Left renal cortex interstitium (tissue), 4 donors: ENCODE data around the gene SASH1. TPM values are rescaled to one million over a fixed set of nuclear protein-coding genes. Genes with fewer than 3 reads are reported as not detected.
"Not testable (repeated sequence)": the region's sequence is repeated elsewhere in the genome, so short reads cannot be mapped to it uniquely, and the experiment has no call there.

Experiments
- DNase-seq, 4 donors: peaks; one replicate each; pipeline ENCODE4 v3.0.0-alpha.2; 2013; ENCODE audit warnings: low read depth in 4 of 4, low spot score in 2 of 4, missing footprints in 1 of 4
- polyA plus RNA-seq, 4 donors: library from polyadenylated mRNA; unstranded; fragments of 120-200 nt; gene quantifications; one replicate each; pipeline ENCODE4 v1.2.1, GENCODE V29; 2013; ENCODE audit not compliant: insufficient read length in 4 of 4

The SASH1 gene
- polyA plus RNA-seq, 4 donors, result 26.8 to 31.7 (median 28.3) TPM

GRCh38 chr6:148328876-148329555 is 13.6 kb upstream of the SASH1 start:
- no peak for DNase-seq

- DNase-seq, result no peak
These were observed 12.8 kb upstream of the SASH1 start for GRCh38 chr6:148329596-148330381.

- DNase-seq, result no peak
These were observed 10.6 kb upstream of the SASH1 start for GRCh38 chr6:148332088-148332487.

GRCh38 chr6:148336901-148337300 is 5.7 kb upstream of the SASH1 start:
- no peak for DNase-seq

GRCh38 chr6:148339766-148340165 is 2.9 kb upstream of the SASH1 start:
- no peak for DNase-seq

GRCh38 chr6:148340586-148341297 is 1.9 kb upstream of the SASH1 start:
- no peak for DNase-seq

- no peak for DNase-seq
These were observed 613 bp upstream of the SASH1 start for GRCh38 chr6:148342100-148342349.

GRCh38 chr6:148343047-148343782 is 577 bp downstream of the SASH1 start:
- peak in 2 of 4 donors; percentile 11 to 52 for DNase-seq

GRCh38 chr6:148345176-148345575 is 2.5 kb downstream of the SASH1 start:
- DNase-seq, result no peak

GRCh38 chr6:148345578-148345977 is 2.9 kb downstream of the SASH1 start:
- no peak for DNase-seq

GRCh38 chr6:148346681-148347440 is 4.2 kb downstream of the SASH1 start:
- no peak for DNase-seq

- no peak for DNase-seq
These were observed 4.9 kb downstream of the SASH1 start for GRCh38 chr6:148347441-148348054.

GRCh38 chr6:148348335-148348734 is 5.7 kb downstream of the SASH1 start:
- no peak for DNase-seq

GRCh38 chr6:148348778-148349177 is 6.1 kb downstream of the SASH1 start:
- DNase-seq, result no peak

- DNase-seq, result no peak
These were observed 6.8 kb downstream of the SASH1 start for GRCh38 chr6:148349466-148349865.

GRCh38 chr6:148351309-148351708 is 8.7 kb downstream of the SASH1 start:
- no peak for DNase-seq

- not testable (repeated sequence) for DNase-seq
These were observed 9.8 kb downstream of the SASH1 start for GRCh38 chr6:148352421-148352820.

- no peak for DNase-seq
These were observed 15.7 kb downstream of the SASH1 start for GRCh38 chr6:148358196-148358785.

GRCh38 chr6:148359228-148359627 is 16.6 kb downstream of the SASH1 start:
- DNase-seq, result no peak
